Measurements from ENCODE around the gene PRKAG2.
"Not testable (repeated sequence)": the region's sequence is repeated elsewhere in the genome, so short reads cannot be mapped to it uniquely, and the experiment has no call there.

PRKAG2 gene

DNA sequence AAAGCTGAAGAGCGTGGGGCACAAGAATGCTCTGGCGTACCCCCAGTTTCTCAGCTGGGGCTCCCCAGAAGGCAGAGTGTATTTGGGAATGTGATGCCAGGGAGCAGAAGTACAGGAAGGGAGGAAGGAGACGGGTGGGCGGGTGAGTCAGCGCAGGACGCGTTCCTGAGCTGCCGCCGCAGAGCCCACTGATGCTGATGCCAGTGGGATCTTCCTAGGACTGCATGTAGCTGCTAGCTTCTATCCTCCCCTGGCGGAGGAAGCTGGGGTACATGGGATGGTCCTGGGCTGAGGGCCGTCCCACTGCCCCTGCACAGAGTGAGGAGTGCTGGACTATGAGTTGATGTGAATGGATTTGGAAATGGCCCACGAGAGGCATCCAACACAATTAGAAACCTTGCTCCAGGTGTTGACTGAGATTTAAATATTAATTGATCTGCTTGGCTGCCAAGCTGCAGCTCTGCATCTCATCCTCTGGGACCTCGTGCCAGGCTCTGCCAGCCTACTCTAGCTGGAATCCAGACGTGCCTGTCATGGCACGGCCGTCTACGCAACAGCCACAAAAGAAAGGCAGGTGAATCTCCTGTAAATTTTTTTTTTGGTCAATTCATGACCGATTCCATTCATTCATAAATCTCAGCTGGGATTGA lies 291.0 kb downstream of the PRKAG2 start:
- no peak for DNase-seq (ENCODE audit: low read depth)

- DNase-seq (ENCODE audit: low read depth) = no peak
Observed at GRCh38 chr7:151581741-151582140, 295.2 kb downstream of the PRKAG2 start.

GRCh38 chr7:151579644-151580043 lies 297.3 kb downstream of the PRKAG2 start:
- DNase-seq (ENCODE audit: low read depth) = no peak

DNA sequence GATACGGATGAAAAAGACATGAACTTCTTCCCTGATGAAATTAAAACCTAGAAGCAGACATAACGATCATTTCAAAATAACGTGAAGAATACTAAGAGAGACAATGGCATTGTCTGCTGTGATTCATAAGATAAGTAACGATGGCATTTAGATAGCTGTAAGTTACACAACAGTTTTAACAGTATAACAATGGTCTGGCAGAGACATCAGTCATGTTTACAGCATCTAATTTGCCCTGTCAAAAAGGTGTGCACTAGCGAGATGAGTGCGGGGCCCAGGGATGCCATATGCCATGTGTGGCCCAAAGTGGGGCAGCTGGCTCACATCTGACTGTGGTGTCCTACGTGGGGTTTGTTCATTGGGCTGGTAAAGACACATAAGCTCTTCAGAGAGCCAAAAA lies 301.5 kb downstream of the PRKAG2 start:
- no peak for DNase-seq (ENCODE audit: low read depth)

- DNase-seq (ENCODE audit: low read depth) = not testable (repeated sequence)
Observed at GRCh38 chr7:151573046-151573445, 303.9 kb downstream of the PRKAG2 start.

DNA sequence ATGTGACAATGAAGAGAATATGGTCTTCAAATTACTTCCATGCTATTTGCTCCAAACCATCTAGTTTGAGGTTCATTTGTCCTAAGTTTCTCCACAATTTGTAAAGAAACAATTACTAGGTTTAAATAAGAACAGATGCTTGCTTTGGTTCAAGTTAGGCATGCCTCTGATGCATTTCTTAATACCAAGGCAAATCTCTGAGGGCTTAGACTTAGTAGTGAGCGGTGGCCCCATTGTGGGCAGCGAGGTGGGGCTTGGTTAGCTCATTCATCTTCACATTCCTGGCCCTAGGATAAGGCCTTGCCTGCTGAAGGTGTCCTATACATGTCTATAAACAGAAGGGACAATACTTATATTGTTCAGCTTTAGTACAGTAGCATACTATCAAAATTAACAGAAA lies 304.8 kb downstream of the PRKAG2 start:
- no peak for DNase-seq (ENCODE audit: low read depth)

DNA sequence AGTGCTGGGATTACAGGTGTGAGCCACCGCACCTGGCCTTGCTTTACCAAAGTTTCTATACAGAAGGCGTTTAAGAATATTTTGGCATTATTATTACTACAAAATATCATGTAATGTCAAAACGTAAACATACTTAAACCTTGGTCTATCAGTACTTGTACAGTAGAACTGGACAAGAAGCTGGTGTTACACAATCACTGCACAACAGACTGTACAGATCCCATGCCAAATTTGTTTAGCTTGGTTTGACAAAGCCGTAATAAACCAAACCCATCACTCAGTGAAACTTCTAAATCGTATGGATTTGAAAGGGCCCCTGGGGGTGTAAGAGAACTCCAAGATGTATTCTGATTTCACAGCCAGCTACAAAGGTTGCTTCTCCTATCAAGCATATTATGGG lies 305.4 kb downstream of the PRKAG2 start:
- DNase-seq (ENCODE audit: low read depth) = no peak

GRCh38 chr7:151570366-151570915 lies 306.5 kb downstream of the PRKAG2 start:
- no peak for DNase-seq (ENCODE audit: low read depth)

DNA sequence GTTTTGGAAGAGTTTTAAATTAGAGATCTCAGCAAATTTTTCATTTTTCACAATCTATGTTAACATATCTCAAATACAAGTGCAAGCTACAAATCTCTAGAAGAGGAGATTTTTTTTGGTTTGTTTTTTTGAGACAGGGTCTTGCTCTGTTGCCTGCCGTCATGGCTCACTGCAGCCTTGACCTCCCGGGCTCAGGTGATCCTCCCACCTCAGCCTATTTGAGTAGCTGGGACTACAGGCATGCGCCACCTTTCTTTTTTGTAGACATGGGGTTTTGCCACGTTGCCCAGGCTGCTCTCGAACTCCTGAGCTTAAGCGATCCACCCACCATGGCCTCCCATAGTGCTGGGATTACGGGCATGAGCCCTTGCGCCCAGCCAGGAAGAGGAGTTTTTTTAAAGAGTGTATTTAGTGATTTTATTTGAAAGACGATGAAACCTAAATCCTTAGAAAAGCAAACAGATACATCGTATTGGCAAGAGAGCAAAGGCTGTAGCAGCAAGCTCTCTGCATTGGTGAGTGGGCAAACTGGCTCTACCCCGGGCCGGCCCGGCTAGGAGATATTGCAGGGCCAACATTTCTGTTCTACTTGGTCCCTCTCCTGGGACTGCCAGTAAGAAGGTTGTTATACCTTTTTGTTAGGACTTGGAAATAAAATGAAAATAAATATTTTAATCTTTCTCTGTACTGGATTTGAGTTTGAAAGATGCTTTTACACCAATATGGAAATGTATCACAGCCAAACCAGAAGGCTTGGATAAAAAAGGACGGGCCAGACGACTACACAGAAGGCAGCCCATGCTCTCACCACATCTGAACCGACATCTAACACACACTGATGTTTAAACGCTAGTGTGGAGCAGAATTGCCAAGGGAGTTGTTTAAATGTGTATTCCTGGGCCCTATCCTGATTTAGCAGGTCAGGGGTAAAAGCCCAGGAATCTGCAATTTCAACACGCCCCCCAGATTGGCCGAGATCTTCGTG lies 307.7 kb downstream of the PRKAG2 start:
- DNase-seq (ENCODE audit: low read depth) = no peak

DNA sequence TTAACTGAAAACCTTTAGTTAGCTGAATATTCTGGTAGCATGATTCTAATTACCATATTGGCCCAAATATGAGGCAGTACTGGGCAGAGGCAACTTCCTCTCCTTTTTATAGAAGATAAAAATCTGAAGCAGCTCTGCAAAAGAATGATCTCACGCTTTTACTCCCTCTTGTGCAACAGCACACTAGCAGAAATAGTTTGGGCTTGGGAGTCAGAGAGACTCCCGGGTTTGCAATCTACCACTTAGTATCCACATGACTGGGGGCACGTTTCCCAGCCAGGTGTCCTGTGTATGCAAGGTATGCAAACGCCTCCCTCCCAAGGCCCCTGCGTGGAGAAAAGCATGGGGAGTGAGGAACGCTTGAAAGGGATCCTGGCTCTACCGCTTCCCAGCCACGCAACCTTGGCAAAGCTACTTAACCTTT lies 310.0 kb downstream of the PRKAG2 start:
- no peak for DNase-seq (ENCODE audit: low read depth)

DNA sequence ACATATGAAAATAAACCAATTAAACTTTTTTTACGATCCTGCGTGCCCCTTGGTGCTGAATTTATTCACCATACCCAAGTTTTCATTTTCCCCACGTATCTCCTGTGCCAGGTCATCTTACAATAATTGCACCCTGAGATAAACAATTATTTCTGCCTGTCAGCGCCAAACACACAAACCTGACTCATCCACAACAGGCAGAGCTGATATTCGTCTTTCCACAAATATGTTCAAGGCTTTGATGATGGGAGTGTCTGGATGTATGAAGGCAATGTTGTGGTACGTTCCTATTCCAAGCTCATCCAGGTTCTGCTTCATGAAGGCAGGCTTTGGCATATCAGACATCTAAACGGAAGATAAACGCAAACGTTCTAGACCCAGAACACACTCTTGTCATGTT lies 311.4 kb downstream of the PRKAG2 start:
- no peak for DNase-seq (ENCODE audit: low read depth)

GRCh38 chr7:151560243-151560642 lies 316.7 kb downstream of the PRKAG2 start:
- DNase-seq (ENCODE audit: low read depth) = no peak

DNA sequence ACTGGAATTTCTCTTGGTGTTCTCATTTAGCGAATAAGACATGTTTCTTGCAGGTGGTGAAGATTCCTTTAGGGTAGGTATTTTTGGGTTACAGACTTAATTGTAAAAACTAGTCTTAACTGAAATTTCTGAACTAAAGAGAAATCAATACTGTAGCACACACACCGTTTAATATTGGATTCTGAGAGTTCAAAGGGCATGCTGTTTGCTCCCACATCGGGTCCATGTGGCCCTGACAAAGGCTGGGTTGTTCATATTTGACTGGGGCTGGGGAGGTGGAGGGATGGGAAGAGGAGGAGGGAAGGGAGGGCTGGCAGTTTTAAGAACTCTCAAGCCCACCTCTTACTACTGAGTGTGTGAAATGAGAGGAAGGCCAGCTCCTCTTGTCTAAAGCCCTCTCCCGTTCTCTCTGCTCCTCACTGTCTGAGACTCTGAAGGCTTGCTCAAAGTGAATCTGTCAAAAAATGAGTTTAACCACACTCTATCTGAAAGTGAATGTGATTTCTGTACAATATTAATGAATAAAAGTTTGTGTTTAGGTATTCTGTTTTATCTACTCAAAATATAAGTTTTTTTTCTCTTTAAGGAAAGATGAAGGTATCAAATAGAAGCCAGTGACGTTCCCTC lies 317.2 kb downstream of the PRKAG2 start:
- DNase-seq (ENCODE audit: low read depth) = no peak

- DNase-seq (ENCODE audit: low read depth) = no peak
Observed at GRCh38 chr7:151558575-151558974, 318.3 kb downstream of the PRKAG2 start.

DNA sequence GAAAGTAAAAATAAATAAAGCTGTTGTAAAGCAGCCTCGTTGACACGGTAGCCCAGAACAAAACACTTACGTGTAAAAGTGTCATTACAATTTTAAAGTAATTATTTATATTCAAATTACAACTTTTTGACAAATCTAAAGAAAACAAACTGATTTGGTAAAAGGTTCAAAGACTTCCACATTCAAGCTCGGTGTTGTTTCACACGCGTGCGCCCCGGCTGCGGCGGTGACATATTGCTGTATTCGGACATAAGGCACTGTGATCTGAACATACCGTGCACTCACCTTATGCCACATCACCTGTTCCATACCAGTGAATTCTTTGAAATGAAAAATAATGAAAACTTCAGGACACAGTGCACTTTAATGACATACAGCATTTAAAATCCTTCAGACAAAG lies 320.3 kb downstream of the PRKAG2 start:
- no peak for DNase-seq (ENCODE audit: low read depth)

GRCh38 chr7:151553356-151553755 lies 323.6 kb downstream of the PRKAG2 start:
- no peak for DNase-seq (ENCODE audit: low read depth)

GRCh38 chr7:151552352-151553028 lies 324.4 kb downstream of the PRKAG2 start:
- DNase-seq (ENCODE audit: low read depth) = no peak

- no peak for DNase-seq (ENCODE audit: low read depth)
Observed at GRCh38 chr7:151551820-151552219, 325.1 kb downstream of the PRKAG2 start.

DNA sequence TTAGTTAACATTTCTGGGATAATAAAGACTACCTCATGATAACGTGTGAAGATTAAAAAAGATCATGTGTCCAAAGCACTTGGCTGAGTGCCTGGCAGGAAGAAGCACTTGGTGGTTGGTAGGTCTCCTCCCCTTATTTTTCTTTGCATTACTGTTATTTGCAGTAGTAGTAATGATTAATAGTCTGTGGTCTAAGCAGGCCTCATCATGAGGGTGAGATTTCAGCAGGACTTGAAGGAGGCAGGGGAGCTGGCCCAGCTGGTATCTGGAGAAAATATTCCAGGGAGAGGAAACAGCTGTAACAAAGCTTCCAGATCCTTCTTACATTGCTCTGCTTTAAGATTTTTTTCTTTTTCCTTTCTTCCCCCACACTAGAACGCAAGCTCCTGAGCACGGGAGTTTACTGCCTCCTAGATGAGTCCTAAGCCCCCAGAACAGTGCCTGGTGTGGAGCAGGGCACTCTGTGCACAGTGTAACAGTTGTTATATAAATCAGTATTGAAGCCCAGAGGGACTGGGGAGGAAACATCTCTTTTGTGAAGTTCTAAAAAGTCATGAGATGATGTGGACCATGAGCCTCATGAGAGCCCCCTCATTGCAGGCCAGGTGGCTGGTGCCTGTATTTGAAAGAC lies 326.1 kb downstream of the PRKAG2 start:
- DNase-seq (ENCODE audit: low read depth) = no peak

DNA sequence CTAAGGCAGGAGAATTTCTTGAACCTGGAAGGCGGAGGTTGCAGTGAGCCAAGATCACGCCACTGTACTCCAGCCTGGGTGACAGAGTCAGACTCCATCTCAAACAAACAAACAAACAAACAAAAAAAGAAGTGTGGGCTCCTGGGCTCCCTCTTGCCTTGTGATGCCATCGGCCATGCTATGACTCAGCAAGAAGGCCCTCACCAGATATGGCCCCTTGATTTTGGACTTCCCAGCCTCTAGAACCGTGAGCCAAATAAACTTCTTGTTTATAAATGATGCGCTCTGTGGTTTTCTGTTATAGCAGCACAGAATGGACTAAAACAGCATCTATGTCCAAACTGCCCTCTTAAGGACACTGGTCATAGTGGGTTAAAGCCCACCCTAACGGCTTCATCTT lies 327.3 kb downstream of the PRKAG2 start:
- DNase-seq (ENCODE audit: low read depth) = no peak

DNA sequence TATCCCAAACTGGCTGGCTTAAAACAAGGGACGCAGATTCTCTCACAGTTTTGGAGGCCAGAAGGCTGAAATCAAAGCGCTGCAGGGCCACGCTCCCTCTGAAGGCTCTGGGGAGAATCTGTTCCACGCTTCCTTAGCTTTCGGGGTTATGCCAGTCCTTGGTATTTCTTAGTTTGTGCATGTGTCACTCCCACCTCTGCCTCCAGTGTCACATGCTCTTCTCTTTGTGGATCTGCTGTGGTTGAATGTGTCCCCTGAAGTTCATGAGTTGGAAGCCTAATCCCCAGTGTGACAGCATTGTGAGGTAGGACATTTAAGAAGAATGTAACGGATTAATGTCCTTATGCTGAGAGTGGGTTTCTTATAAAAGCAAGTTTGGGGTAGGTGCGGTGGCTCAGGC lies 327.8 kb downstream of the PRKAG2 start:
- no peak for DNase-seq (ENCODE audit: low read depth)

- no peak for DNase-seq (ENCODE audit: low read depth)
Observed at GRCh38 chr7:151544183-151544582, 332.7 kb downstream of the PRKAG2 start.
